HepG2 (cell line): ENCODE data around the gene TUFM.
A peak's percentile ranks its signal among the peaks of the same experiment; 100 is the strongest.

Experiments
- ETV5 ChIP-seq: IDR thresholded peaks from 2 replicates; pipeline ENCODE4 v1.6.1; 2018; ENCODE audit warnings: missing biosample characterization, missing genetic modification reagents, inconsistent platforms, borderline replicate concordance
- JUND ChIP-seq: sonication (generic); formaldehyde crosslinking; IDR thresholded peaks from 2 replicates; pipeline ENCODE4 v1.8.0; 2022; ENCODE audit warnings: mild to moderate bottlenecking, missing genetic modification reagents
- MAFG ChIP-seq: sonication (generic); formaldehyde crosslinking; IDR thresholded peaks from 2 replicates; pipeline ENCODE4 v1.5.1; 2020; ENCODE audit warnings: mild to moderate bottlenecking, missing genetic modification reagents
- POLR2A ChIP-seq, 2 experiments: IDR thresholded peaks; 2 replicates each; pipeline ENCODE4 v1.6.1; 2011; ENCODE audit warnings: low read depth in 2 of 2, low read length in 2 of 2, mild to moderate bottlenecking in 1 of 2, moderate library complexity in 1 of 2; ENCODE audit not compliant: insufficient read depth in 1 of 2
- POLR2AphosphoS5 ChIP-seq: IDR thresholded peaks from 2 replicates; pipeline ENCODE4 v1.6.1; 2012; ENCODE audit warnings: low read depth, low read length
- SMARCC2 ChIP-seq: fragments of 450-650 bp; IDR thresholded peaks from 2 replicates; pipeline ENCODE4 v1.6.1; 2017; ENCODE audit warnings: antibody characterized with exemption, mild to moderate bottlenecking
- TBL1XR1 ChIP-seq: fragments of 150-350 bp; IDR thresholded peaks from 2 replicates; pipeline ENCODE4 v1.6.1; 2014; ENCODE audit warnings: borderline replicate concordance, low read length; ENCODE audit not compliant: partially characterized antibody
- YY1 ChIP-seq: IDR thresholded peaks from 2 replicates; pipeline ENCODE4 v1.6.1; 2011; ENCODE audit warnings: low read length, low read depth, moderate library complexity, mild to moderate bottlenecking; ENCODE audit not compliant: insufficient read depth, insufficient replicate concordance
- ZNF766 ChIP-seq: sonication (generic); formaldehyde crosslinking; IDR thresholded peaks from 2 replicates; pipeline ENCODE4 v1.5.0; 2020; ENCODE audit warnings: missing genetic modification reagents, borderline replicate concordance
- TF ChIP-seq, protein P1 (sequence below): IDR thresholded peaks from 2 replicates; pipeline ENCODE4 v1.6.1; 2012; ENCODE audit warnings: inconsistent platforms

- TF ChIP-seq POLR2A (IDR thresholded peaks at IDR 0.05; ENCODE audit: insufficient read depth in 1 of 2, low read depth in 2 of 2, low read length in 2 of 2) (peak in 1 of 2 experiments; percentile 34; a peak in 1 of 4 replicates), TBL1XR1 (no peak), MAFG (CRISPR knock-in tag) (no peak), ETV5 (CRISPR knock-in tag) (no peak), YY1 (no peak), JUND (CRISPR knock-in tag) (no peak), POLR2AphosphoS5 (no peak), SMARCC2 (no peak), ZNF766 (CRISPR knock-in tag) (no peak)
- TF ChIP-seq, protein P1, sequence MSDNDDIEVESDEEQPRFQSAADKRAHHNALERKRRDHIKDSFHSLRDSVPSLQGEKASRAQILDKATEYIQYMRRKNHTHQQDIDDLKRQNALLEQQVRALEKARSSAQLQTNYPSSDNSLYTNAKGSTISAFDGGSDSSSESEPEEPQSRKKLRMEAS, result no peak
Measured at GRCh38 chr16:28876973-28877654, 31.0 kb upstream of the TUFM start.
